ENCODE measurements around the gene ITGAL. TPM values are rescaled to one million over a fixed set of nuclear protein-coding genes. Genes with fewer than 3 reads are reported as not detected.

Gene ITGAL
- total RNA-seq, 1 experiment from 2014 or later = not detected

DNA sequence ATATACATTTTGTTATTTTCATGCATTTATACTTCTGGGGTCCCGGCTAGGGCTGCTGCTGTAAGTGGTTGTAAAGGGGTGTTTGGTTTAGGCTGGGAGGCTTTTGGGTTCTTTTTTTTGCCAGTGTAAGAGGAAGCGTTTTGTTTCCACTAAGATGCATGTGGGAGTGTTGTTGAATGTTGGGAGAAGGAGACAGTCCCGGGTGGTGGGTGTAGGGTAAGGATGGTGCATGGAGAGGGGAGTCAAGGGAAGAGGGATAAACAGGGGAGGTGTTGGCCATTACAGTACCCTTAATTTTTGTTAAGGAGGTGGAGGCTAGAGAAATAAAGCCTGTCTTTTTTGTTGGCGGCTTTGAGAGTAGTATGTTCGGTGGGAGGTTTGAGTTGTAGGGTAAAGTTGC is 70.5 kb downstream of the ITGAL start:
- WGBS (ENCODE audit: extremely low coverage, insufficient read length, low lambda C conversion rate) = 100% methylated on average over 1 of the region's 5 CpGs
- no peak overlapping the region for H2AK5ac ChIP-seq (ENCODE audit: insufficient read length, low read length)
- TF ChIP-seq CTCF (conservative IDR thresholded peaks at IDR 0.05) = no peak

More for the DNA sequence above, 70.5 kb downstream of the ITGAL start:
- Histone ChIP-seq H4K5ac (ENCODE audit: insufficient read length, low read depth, low read length) (no peak overlapping the region), H2AFZ (ENCODE audit: low read length) (no peak overlapping the region), H3K4me1 (ENCODE audit: insufficient read depth, low read length) (peaks cover 3% of the 10 kb centered on the region; the same call in 1 of the 2 replicates), H2BK15ac (ENCODE audit: low read depth, low read length) (no peak overlapping the region), H3K27ac (ENCODE audit: insufficient read length, low read depth, low read length) (no peak overlapping the region), H4K8ac (replicated peaks; ENCODE audit: insufficient read length, low read depth, low read length) (no peak overlapping the region), H3T11ph (ENCODE audit: low read length) (no peak overlapping the region), H2BK5ac (ENCODE audit: insufficient read length, low read length) (no peak overlapping the region), H3K4me2 (ENCODE audit: insufficient read depth, insufficient read length, low read length) (no peak overlapping the region), H3K23me2 (ENCODE audit: insufficient read length, low read depth, low read length, poor library complexity, severe bottlenecking) (no peaks in the 10 kb centered on the region), H3K9me3 (ENCODE audit: control insufficient read depth, low read depth, low read length) (no peaks in the 10 kb centered on the region), H2BK12ac (ENCODE audit: insufficient read length, low read depth, low read length) (no peak overlapping the region), H3K4ac (ENCODE audit: low read depth, low read length) (no peak overlapping the region), H3K9ac (ENCODE audit: extremely low read depth, insufficient read length, low read length) (no peak overlapping the region), H4K91ac (ENCODE audit: insufficient read length, low read depth, low read length) (no peak overlapping the region), H2BK120ac (ENCODE audit: low read depth, low read length, poor library complexity, severe bottlenecking) (no peak overlapping the region), H3K23ac (ENCODE audit: insufficient read length, low read depth, low read length) (no peak overlapping the region), H3K18ac (ENCODE audit: insufficient read length, low read depth, low read length) (no peak overlapping the region), H3K79me2 (ENCODE audit: insufficient read depth, low read length) (no peaks in the 10 kb centered on the region), H4K20me1 (ENCODE audit: control insufficient read depth, insufficient read depth, insufficient read length) (no peaks in the 10 kb centered on the region), H3K79me1 (ENCODE audit: insufficient read depth, low read depth, low read length, poor library complexity, severe bottlenecking) (no peaks in the 10 kb centered on the region), H3K27me3 (ENCODE audit: insufficient read depth, low read length) (no peaks in the 10 kb centered on the region), H3K56ac (ENCODE audit: insufficient read length, low read depth, low read length) (no peak overlapping the region), H3K14ac (ENCODE audit: insufficient read depth, low read length) (no peak overlapping the region), H2BK20ac (ENCODE audit: low read depth, low read length, poor library complexity, severe bottlenecking) (no peak overlapping the region)
- Mint-ChIP-seq H3K9me3 (peaks cover 0 to 8% of the 10 kb centered on the region in 2 experiments; a peak in 1 of 5 replicates), H3K4me3 (no peak overlapping the region), H3K36me3 (ENCODE audit: insufficient read depth in 1 of 3, low read depth in 3 of 3) (peaks cover 2 to 8% (median 4%) of the 10 kb centered on the region in 3 experiments; a peak in 4 of 7 replicates), H3K4me1 (peaks cover 6 to 20% of the 10 kb centered on the region in 2 experiments), H3K27ac (no peak overlapping the region), H3K27me3 (ENCODE audit: low read depth) (peaks cover 4% of the 10 kb centered on the region; the same call in 1 of the 2 replicates)
- no peak for DNase-seq

Data from H9 (cell line).